ENCODE data around the gene ESRRB. TPM values are rescaled to one million over a fixed set of nuclear protein-coding genes. Genes with fewer than 3 reads are reported as not detected.

Gene ESRRB
- total and polyA plus RNA-seq, 12 donors, result 2.5 to 13.4 (median 7.0) TPM

DNA sequence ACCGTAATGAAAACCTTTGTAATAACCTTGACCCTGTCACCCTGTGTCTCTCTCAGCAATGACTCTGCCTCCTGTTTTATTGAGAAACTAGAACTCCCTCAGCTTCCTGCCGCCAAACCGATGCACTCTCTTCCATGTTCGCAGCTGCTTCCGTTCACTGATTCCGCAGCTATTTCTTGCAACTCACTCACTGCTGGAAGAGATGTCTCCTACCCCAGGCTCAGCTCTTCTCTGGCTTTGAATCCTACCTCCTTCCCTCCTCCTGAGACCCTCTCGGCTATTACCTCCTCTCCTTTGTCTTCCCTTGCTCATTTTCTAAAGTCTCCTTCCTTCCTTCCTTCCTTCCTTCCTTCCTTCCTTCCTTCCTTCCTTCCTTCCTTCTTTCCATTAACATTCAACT lies 71.0 kb downstream of the ESRRB start:
- Histone ChIP-seq H3K4me3 (no peak overlapping the region), H3K4me1 (no peaks in the 10 kb centered on the region), H3K27me3 (no peaks in the 10 kb centered on the region), H3K36me3 (no peaks in the 10 kb centered on the region), H3K9me3 (no peaks in the 10 kb centered on the region), H3K27ac (no peak overlapping the region)
- 63 to 67% methylated on average over 7 of the region's 7 CpGs for WGBS, 2 donors
- ATAC-seq (no peak), DNase-seq (no peak)
- TF ChIP-seq, protein P1, sequence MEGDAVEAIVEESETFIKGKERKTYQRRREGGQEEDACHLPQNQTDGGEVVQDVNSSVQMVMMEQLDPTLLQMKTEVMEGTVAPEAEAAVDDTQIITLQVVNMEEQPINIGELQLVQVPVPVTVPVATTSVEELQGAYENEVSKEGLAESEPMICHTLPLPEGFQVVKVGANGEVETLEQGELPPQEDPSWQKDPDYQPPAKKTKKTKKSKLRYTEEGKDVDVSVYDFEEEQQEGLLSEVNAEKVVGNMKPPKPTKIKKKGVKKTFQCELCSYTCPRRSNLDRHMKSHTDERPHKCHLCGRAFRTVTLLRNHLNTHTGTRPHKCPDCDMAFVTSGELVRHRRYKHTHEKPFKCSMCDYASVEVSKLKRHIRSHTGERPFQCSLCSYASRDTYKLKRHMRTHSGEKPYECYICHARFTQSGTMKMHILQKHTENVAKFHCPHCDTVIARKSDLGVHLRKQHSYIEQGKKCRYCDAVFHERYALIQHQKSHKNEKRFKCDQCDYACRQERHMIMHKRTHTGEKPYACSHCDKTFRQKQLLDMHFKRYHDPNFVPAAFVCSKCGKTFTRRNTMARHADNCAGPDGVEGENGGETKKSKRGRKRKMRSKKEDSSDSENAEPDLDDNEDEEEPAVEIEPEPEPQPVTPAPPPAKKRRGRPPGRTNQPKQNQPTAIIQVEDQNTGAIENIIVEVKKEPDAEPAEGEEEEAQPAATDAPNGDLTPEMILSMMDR (IDR thresholded peaks at IDR 0.05), result no peak
- intact Hi-C loops (cut with DNase I), result no loop called here

DNA sequence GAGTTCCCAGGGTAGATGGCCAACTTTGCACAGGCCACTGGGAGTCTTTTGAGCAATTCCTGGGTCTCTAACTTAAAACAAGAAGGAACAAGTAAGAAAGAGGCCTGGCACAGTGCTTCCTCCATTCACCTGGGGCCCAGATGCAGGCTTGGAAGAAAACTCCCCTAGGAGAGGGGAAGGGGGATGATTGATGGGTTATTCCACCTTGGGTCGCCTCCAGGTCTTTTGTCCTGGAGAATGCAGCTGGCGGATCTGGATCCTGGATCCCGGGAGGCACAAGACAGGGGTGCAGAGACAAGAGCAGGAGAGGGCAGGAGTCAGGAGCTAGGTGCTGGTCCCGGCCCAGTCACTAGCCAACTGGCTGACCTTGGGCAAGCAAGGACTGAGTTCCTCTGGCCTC lies 74.5 kb downstream of the ESRRB start:
- ATAC-seq (no peak), DNase-seq (no peak)
- Histone ChIP-seq H3K9me3 (no peaks in the 10 kb centered on the region), H3K4me3 (no peak overlapping the region), H3K27ac (no peak overlapping the region), H3K27me3 (no peaks in the 10 kb centered on the region), H3K36me3 (no peaks in the 10 kb centered on the region), H3K4me1 (no peaks in the 10 kb centered on the region)
- TF ChIP-seq, protein P1 (IDR thresholded peaks at IDR 0.05), result no peak
- intact Hi-C loops (cut with DNase I), result loop anchor here in 1 of 10 donors (10.0 kb wide), 1 partner anchor 194 kb away; no protein-coding TSS in a partner anchor
- WGBS, 2 donors, result 78 to 90% methylated on average over 4 of the region's 4 CpGs

DNA sequence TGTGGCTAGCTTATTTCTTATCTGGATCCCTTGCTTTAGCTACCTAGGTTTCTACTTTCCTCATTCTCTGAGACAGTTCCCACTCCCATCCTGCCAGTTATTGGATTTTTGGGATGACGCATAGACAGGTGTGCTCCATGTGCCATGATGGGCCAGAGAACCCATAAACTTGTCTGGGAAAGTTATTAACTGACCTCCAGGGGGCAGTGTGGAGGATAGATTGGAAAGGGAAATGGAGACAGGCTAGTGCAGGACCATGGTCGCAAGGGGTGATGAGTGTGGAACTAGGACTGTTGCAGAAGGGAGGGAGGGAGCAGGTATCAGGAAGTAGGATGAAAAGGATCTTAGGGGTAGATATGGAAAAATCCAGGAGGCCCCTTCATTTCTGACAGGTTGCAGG lies 80.3 kb downstream of the ESRRB start:
- no peaks in the 10 kb centered on the region for H3K27me3 ChIP-seq
- H3K4me1 ChIP-seq, result no peaks in the 10 kb centered on the region
- no peak overlapping the region for H3K27ac ChIP-seq
- intact Hi-C loops (cut with DNase I), result loop anchor here (1.0 to 10.0 kb wide), 4 partner anchors 189 to 191 kb away; no protein-coding TSS in a partner anchor
- DNase-seq (peak in 1 of 2 donors; percentile 47), ATAC-seq (peak in 3 of 8 donors; percentile 37 to 55 (median 39))
- H3K4me3 ChIP-seq, result no peak overlapping the region
- H3K9me3 ChIP-seq, result no peaks in the 10 kb centered on the region
- 57 to 59% methylated on average over 2 of the region's 2 CpGs for WGBS, 2 donors
- no peaks in the 10 kb centered on the region for H3K36me3 ChIP-seq
- TF ChIP-seq, protein P1 (IDR thresholded peaks at IDR 0.05), result peak; percentile 15 to 65 (median 57)

DNA sequence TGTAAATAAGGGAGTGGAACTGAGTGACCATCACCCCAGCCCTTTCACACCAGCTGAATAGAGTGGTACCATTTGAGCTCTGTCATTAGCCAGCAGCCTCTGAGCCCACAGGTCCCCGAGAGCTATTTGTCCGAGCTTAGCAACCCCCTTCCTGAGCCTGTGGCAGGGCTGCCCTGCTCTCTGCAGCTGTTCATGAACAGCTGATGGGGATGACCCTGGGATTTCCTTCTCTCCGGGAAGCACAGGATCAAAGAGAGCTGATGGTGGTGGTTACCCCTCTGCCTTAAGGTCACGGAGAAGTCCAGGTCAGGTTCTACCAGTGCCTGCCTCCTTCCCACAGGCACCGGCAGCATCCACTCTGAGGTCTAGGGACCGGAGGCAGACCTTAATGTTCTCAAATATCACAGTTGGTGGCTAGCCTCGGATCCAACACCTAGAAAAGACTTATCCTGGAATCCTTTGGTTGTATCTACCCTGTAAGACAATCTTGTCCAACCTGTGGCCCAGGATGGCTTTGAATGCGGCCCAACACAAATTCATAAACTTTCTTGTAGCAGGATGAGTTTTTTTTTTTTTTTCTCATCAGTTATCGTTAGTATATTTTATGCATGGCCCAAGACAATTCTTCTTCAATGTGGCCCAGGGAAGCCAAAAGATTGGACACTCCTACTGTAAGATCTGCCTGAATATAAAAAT lies 81.1 kb downstream of the ESRRB start:
- intact Hi-C loops (cut with DNase I), result loop anchor here (1.0 to 10.0 kb wide), 4 partner anchors 188 to 190 kb away; no protein-coding TSS in a partner anchor
- Histone ChIP-seq H3K9me3 (no peaks in the 10 kb centered on the region), H3K4me1 (no peaks in the 10 kb centered on the region), H3K4me3 (no peak overlapping the region), H3K36me3 (no peaks in the 10 kb centered on the region), H3K27ac (no peak overlapping the region), H3K27me3 (no peaks in the 10 kb centered on the region)
- WGBS, 2 donors, result 76 to 80% methylated on average over 9 of the region's 9 CpGs
- ATAC-seq (no peak), DNase-seq (no peak)
- TF ChIP-seq, protein P1 (IDR thresholded peaks at IDR 0.05), result no peak

Measured in heart right ventricle (tissue), 16 donors.